Sciatic nerve (tissue), 2 donors: ENCODE measurements around the gene NACAD. TPM values are rescaled to one million over a fixed set of nuclear protein-coding genes. Genes with fewer than 3 reads are reported as not detected.

Experiments used
- ATAC-seq: fragments of 200-7000 bp; cut with Tn5 transposase; one replicate; pipeline ENCODE4 v1.9.1; 2020; ENCODE audit warnings: mild to moderate bottlenecking, moderate library complexity
- DNase-seq: peaks from one replicate; pipeline ENCODE4 v3.0.0-alpha.2; 2020; ENCODE audit warnings: low spot score
- intact Hi-C: fragments of 100-400 bp; cut with DNase I; formaldehyde crosslinking; loops from one replicate; pipeline ENCODE4 v1.14.2; 2022
- total RNA-seq: library from RNA; stranded (reverse); fragmentation: NEBNext Ultra II Directional; extraction: Animal tissue kit (Norgen Biotek cat#: 25700); gene quantifications from one replicate; pipeline ENCODE4 v1.2.1, GENCODE V29; 2021
- donor health status: DM: no; HTN: no; CAD: no.
- donor health status: DM: no; HTN: no; CAD: no.

The NACAD gene
- total RNA-seq, 1 donor from 2014 or later = 12.0 TPM

DNA sequence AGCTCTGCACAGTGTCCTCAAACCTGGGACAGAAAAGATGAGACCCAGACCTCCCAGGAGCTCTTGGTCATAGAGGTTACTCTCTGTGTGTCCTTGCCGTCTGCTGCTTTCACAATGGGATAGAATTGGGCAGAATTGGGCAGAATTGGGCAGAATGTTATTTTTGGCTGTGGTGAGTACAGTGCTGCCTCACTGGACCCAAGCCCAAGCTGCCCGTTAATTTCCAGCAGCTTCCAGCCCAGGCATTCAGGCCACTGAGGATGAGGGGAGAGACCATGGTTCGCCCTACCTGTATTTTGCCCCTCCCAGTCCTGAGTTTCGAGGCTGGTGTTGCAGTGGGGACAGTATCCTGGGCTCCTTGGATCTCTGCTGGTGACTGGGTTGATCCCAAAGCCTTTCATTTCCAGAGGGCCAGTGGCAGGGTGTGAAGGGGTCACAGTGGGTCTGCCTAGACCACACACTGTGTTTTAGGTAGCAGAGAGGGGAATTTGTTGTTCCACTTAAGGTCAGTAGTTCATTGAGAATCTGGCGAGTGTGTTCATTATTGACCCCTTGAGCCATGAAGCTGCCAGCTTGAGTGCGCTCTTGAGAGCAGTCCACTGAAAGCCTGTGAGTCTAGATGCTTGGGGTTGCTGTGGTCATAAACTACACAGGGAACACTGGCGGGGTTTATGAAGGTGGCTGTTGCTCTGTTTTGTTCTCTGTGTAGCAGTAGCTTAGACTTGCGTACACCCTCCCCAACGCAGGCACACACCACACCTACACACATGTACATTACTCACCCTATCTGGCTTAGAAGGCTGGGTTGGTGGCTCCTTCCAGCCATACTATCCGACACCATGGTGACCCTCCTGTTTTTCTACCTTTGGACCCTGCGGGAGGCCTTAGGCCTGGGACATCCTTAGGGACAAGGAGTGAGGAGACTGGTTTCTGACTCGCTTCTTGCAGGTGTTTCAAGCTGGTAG is 23.5 kb downstream of the NACAD start:
- intact Hi-C loops = no loop called here
- DNase-seq (no peak), ATAC-seq (no peak)

DNA sequence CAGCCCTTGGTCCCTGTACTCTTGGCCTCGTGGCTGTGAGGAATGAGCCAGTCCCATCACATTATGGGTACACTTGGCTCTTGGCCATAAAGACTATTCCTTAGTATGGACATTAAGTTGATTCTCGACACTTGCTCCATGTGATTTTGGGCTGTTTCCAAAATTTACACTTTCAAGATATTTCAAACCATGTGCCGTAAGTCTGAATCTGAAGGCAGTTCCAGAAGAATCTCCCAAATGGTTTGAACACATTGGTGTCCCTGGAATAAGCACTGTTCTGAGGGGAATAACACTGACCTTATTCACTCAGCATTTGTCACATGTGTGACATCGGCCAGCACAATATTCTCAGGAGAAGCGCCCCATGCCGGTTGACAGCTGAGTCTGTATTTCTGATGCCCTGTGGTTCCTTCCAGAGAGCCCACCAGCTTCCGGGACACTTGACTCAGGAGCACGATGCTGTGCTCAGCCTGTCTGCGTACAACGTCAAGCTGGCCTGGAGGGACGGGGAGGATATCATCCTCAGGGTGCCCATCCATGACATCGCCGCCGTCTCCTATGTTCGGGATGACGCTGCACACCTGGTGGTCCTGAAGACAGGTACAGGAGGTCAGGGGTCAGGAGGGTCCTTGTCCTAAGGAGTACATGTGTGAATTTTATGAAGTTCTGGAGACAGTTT is 24.6 kb downstream of the NACAD start:
- DNase-seq = no peak
- intact Hi-C loops = no loop called here
- ATAC-seq = peak; percentile 27

DNA sequence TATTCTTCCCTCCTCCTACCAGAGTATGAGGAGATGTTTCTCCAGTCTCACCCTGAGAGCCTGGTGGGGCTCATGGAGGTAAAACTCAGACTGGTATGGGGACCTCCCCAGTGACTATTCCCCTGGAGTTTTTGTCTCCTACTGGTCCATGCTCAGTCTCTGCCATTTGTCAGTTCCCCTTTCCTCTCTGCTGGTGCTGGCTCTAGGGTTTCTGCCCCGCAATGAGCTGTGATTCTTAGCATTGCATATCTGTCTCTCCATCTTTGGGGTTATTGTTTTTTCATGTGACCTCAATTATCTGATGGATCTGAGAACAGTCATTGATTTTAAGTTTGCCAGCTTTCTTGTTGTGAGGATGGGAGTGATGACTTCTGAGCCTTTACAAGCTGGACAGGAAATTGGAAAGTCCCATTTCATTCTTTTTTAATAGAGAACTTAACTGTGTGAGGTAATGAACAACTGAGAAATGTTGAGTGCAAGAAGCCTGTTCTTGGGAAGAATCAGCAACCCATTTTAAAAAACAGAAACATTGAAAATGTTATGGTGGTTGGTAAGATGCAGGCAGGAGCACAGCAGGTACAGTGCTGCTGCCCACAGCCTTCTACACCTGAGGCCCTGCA is 26.9 kb downstream of the NACAD start:
- intact Hi-C loops = no loop called here
- DNase-seq (no peak), ATAC-seq (no peak)

DNA sequence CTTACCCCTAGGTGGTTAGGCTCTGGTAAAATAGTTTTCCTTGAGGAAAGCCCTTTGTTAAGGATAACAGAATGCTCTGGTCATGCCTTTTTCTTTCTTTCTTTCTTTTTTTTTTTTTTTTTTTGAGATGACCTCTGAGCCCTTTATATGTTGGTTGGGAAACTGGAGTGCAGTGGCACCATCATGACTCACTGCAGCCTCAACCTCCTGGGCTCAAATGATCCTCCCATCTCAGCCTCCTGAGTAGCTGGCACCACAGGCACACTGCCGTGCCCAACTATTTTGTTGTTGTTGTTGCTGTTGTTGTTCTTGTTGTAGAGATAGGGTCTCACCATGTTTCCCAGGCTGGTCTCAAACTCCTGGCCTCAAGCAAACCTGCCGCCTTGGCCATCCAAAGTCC is 27.4 kb downstream of the NACAD start:
- DNase-seq (no peak), ATAC-seq (no peak)
- intact Hi-C loops = no loop called here

DNA sequence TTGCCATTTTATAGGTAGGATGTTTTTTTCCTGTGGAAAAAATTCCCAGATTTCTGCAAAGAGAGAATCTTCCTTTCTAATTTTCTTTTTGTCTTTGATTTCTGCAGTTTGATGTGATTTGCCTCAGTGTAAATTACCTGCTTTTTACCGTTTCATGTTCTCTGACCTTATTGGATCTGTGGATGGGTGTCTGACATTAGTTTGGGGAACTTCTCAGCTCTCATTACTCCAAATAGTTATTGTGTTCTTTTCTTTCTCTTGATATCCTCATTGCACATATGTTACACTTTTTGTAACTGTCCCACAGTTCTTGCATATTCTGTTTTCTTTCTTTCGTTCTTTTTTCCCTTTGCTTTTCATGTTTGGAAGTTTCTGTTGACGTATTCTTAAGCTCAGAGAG is 28.5 kb downstream of the NACAD start:
- ATAC-seq (no peak), DNase-seq (no peak)
- intact Hi-C loops = no loop called here

DNA sequence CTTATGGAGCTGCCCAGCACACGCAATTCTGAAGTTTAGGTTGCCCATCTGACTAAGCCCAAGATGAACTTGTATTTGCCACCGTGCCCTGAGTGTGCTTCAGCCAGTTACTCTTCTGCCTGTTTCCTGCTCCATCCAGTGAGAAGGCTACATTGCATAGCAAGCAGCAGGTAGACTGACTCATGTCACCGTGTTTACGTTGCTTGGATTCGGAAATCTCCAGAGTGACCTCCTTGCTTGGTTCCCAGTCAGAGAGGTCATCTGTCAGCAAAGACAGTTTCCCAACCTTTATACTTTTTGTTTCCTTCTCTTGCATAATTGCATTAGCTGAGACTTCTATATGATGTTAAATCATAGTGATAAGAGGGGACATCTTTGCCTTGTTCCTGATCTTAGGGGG is 30.9 kb downstream of the NACAD start:
- no peak for DNase-seq

DNA sequence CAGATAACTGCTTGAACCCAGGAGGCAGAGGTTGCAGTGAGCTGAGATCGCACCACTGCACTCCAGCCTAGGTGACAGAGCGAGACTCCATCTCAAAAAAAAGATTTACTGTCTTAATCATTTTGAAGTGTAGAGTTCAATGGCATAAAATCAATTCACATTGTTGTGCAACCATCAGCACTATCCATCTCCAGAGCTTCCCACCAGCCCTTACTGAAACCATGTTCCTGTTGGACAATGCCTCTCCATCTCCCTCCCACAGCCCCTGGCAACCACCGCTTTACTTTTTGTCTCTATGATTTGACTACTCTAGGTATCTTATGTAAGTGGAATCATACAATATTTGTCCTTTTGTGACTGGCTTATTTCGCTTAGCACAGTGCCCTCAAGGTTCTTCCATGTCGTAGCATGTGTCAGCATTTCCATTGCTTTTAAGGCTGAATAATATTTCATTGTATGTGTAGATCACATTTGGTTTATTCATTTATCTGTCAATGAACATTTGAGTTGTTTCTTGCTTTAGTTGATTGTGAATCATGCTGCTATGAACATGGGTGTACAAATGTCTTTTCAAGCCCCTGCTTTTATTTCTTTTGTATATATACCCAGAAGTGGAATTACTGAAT is 33.1 kb downstream of the NACAD start:
- DNase-seq (no peak), ATAC-seq (no peak)
- intact Hi-C loops = no loop called here

More for the DNA sequence above, 30.9 kb downstream of the NACAD start:
- ATAC-seq = no peak
- intact Hi-C loops = no loop called here

DNA sequence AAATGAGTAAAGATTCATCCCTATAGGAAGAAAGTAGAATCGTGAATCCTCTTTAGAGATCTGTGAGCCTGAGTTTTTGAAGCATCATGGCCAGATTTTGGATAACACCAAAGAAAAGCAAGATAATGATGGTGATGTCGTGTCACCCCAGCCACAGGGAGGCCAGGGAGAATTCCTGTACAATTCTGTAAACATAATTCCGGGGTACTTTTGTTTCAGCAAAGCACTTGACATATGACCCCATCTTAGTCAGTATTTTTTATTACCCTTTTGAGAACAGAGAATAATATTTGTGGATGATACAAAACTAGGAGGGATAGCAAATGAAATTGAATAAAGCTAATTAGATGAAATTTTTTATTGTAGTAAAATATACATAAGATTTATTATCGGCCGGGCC is 33.8 kb downstream of the NACAD start:
- no peak for DNase-seq
- intact Hi-C loops = no loop called here

DNA sequence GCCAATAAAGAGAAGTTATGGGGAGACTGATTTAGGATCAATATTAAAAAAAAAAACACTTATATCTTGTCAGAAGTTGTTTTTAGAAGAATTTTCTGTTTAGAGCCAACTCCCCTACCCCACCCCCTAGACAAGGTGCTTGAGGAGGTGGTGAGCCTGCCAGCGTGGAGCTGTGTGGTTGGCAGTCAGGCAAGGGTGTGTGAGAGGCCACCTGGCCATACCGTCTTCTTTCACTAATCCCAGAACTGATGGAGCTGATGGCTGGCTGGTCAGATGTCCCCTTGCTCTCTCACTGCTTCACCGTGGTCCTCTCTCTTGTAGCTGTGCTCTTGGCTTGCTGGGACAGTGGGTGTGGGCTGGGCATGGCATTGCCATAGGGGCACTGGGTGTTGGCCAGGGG is 34.3 kb downstream of the NACAD start:
- ATAC-seq (no peak), DNase-seq (no peak)
- intact Hi-C loops = no loop called here

More for the DNA sequence above, 33.8 kb downstream of the NACAD start:
- no peak for ATAC-seq

DNA sequence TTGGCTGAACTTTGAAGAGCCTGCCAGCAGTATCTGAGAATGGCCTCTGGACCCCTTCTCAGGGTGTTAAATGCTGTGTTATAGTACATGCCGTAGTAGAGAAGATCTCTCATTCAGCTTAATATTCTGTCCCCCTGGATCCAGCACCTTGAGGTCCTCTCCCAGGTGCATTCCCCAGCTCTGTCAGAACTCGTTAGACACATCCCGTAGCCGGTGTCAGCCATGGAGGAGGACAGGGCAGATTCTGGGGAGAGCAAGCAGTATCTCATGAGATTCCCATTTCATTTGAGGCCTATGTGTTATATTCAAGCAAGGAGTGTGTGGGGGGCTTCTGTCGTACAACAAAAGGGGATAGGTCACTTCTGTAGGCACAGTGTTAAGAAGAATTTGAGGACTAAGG is 34.8 kb downstream of the NACAD start:
- no peak for DNase-seq
- ATAC-seq = no peak
- intact Hi-C loops = no loop called here

DNA sequence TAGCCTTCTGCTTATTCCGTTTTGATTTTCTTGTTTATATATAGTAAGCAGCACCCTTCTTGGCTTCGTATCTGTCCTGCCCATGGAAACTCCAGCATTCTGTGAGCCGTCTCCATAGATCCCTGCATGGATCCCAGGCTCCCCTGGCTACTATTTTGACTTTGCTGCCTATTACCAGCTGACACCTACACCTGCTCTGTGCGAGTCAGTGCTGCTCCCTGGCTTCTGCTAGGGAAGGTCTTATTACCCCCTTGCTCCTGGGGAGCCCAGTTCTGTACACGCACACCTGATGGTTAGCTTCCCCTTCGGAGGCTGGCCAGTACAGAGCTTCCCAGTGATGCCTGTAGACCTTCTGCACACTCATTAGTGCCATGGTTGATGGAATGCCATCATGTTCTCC is 35.4 kb downstream of the NACAD start:
- intact Hi-C loops = no loop called here
- ATAC-seq = no peak
- DNase-seq = no peak

DNA sequence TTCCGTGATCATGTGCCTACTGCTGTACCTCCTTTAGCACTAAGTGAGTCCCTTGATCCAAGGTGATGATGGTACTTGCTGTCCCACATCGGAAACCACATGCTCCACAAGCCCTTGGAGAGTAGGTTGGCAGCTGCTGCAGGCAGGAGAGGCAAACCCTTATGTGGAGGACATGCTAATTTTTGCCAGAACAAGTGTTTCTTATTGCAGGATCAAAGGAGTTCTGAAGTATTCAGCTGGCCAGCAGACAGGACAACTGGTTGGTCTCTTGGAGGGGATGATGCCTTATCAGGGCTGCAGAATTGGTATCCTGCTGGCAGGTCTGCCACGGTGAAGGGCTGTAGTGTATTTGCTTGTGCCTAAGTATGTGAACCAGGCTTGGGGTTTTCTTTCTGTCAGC is 36.8 kb downstream of the NACAD start:
- no peak for DNase-seq
- intact Hi-C loops = no loop called here
- ATAC-seq = no peak

DNA sequence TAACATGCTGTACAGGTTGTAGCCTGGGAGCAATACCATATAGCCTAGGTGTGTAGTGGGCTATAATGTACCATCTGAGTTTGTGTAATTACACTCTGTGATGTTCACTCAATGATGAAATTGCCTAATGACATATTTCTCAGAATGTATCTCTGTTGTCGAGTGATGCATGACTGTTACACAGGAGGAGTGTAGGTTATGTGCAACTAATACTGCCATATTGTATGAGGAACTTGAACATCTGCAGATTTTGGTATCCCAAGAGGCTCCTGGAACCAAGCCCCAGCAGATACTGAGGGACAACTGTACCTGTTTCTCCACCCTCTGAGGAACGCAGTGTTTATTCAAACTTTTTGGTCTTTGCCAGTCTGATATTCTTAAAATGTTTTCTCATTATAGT is 38.6 kb downstream of the NACAD start:
- intact Hi-C loops = no loop called here

DNA sequence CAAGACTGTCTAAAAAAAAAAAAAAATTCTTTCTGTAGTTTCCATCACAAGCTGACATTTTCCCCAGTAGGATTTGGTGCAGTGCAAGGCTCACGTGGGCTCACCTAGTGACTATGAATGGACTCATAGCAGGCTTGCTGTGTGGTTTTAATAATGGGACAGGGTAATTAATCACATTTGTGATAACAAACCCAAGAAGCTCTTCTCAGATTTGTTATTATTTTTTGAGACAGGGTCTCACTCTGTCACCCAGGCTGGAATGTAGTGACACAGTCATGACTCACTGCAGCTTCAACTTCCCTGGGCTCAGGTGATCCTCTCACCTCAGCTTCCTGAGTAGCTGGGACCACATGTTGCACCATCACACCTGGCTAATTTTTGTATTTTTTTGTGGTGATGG is 40.0 kb downstream of the NACAD start:
- ATAC-seq (no peak), DNase-seq (no peak)
- intact Hi-C loops = no loop called here

More for the DNA sequence above, 38.6 kb downstream of the NACAD start:
- ATAC-seq (no peak), DNase-seq (no peak)

DNA sequence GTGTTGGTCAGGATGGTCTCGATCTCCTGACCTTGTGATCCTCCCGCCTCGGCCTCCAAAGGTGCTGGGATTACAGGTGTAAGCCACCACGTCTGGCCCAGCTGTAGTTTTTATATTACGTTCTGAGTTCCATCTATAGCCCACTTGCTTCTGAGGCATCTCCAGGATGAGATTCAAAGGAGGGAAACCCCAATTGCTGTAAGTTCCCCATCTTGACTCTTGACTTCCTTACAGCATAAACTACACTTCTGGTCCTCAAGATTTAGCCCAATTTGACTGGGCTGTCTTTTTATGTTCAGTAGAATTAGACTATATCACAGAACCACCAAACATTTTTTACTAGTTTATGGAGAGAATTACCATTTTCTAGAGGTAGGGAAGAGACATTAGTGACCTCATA is 44.4 kb downstream of the NACAD start:
- DNase-seq (no peak), ATAC-seq (no peak)
- intact Hi-C loops = no loop called here

DNA sequence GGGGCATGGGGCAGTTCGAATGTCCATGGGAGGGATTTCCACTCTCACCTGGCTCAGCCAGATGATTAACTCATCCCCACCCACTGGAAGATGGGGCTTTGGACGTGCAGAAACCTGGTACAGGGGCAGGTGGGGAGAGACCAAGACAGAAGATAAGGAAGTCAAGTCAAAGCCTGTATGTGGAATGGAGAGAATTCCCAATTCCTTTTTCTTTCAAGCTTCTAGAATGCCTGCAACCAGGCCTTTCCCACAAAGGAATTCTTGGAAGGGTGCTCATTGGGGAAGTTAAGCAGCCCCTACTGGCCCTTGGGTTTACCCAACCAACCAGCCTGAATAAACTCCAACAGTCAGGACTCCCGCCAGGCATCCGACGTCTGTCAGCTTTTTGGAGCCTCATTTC is 49.7 kb downstream of the NACAD start:
- intact Hi-C loops = no loop called here
- no peak for DNase-seq
- no peak for ATAC-seq

DNA sequence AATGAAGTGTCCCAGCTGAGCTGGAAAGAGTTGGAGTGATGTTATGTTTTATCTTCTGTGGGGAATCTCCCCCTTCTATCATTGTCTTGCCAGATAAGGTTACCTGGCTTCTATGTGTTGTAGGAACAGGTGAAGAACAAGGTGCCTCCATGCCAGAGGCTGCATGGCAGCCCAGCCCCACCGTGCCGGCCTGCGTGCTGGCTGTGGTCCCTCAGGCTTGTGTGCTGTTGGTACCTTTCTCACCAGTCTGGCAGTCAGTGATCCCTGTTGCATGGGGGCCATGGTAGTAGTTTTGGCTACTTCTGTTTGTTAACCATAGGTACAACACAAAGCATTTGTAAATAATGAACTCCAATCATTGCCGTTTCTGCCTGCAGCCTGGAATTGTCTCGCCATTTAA is 50.9 kb downstream of the NACAD start:
- DNase-seq (no peak), ATAC-seq (no peak)
- intact Hi-C loops = no loop called here

DNA sequence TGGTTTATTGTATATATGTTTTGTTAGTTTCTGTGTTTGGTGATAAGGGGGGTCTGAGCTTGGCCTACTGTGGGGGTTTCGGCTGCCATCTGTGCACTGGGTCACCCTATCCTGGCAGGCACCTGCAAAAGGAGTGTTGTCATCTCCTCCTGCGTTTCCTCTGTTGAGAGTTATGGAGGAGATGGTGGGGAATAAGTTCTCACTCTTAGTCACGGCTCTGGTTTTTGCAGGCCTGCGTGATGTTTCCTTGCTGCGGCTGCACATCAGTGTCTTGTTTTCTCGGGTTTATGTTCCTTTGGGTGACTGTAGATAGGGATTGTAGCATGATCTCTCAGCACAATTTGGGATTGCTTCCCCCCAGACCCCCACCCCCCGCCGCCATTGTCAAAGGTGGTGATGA is 52.0 kb downstream of the NACAD start:
- DNase-seq = no peak
- no peak for ATAC-seq
- intact Hi-C loops = no loop called here

DNA sequence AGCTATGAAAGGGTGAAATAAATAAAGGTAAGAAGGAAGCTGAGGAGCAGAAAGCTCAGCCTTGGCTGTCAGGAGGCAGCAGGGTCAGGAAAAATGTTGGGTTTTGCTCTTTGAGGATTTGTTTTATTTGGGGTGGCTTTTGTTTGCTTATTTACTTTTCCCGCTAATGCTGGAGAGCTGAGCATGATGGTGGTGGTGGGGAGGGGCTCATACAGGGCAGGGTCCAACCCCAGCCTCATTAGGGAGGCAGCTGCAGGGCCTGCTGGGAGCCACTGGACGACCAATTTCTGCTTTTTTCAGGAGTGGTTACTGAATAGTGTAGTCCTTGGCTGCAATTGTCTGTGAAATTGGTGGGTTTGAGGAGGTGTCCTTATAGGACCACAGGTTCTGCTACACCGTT is 52.5 kb downstream of the NACAD start:
- intact Hi-C loops = no loop called here
- ATAC-seq = no peak
- DNase-seq = no peak

DNA sequence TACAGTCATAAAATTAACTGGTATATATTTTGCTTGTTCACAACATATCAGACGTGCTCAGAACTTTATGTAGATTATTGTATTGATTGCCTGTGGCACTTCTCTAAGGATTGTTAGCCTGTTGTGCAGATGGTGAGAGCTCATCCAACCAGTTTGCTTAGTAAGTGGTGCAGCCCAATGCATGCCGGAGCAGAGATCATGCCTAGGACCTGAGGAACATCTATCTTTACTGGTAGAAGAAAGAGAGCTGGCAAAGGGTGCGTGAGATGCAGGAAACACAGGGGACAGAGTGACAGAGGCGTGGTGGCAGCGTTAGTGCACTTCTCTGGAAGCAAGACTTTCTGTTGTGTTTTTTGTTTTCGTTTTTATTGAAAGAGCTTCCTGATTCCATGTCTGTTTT is 52.9 kb downstream of the NACAD start:
- ATAC-seq (no peak), DNase-seq (no peak)
- intact Hi-C loops = no loop called here
